KBM-7 (cell line): ENCODE data around the gene MMEL1.

ENCODE experiments used
- DNase-seq: peaks from one replicate; pipeline ENCODE4 v3.0.0-alpha.2; 2015
- in situ Hi-C: fragments of 300-500 bp; cut with MboI; formaldehyde crosslinking; loops from 2 replicates; pipeline ENCODE4 v1.14.3; 2020; ENCODE audit warnings: low sequenced_read_pairs, low pct_unique_long_range_greater_than_20kb, mixed read lengths

Gene MMEL1

GRCh38 chr1:2643414-2644077 lies 10.7 kb upstream of the MMEL1 start:
- in situ Hi-C loops = no loop called here
- no peak for DNase-seq

GRCh38 chr1:2642560-2643413 lies 10.0 kb upstream of the MMEL1 start:
- peak; percentile 90 for DNase-seq
- in situ Hi-C loops = no loop called here

GRCh38 chr1:2642131-2642559 lies 9.3 kb upstream of the MMEL1 start:
- DNase-seq = no peak
- in situ Hi-C loops = no loop called here

GRCh38 chr1:2641381-2642130 lies 8.7 kb upstream of the MMEL1 start:
- in situ Hi-C loops = no loop called here
- no peak for DNase-seq

- in situ Hi-C loops = no loop called here
- no peak for DNase-seq
Measured at GRCh38 chr1:2640626-2641025, 7.8 kb upstream of the MMEL1 start.

- DNase-seq = no peak
- in situ Hi-C loops = no loop called here
Measured at GRCh38 chr1:2639607-2640521, 7.0 kb upstream of the MMEL1 start.

GRCh38 chr1:2639203-2639602 lies 6.4 kb upstream of the MMEL1 start:
- in situ Hi-C loops = no loop called here

GRCh38 chr1:2638466-2639115 lies 5.8 kb upstream of the MMEL1 start:
- in situ Hi-C loops = no loop called here
- no peak for DNase-seq

More at GRCh38 chr1:2639203-2639602, 6.4 kb upstream of the MMEL1 start:
- no peak for DNase-seq

GRCh38 chr1:2637442-2638145 lies 4.8 kb upstream of the MMEL1 start:
- in situ Hi-C loops = no loop called here
- DNase-seq = no peak

- in situ Hi-C loops = no loop called here
- no peak for DNase-seq
Measured at GRCh38 chr1:2636733-2637132, 3.9 kb upstream of the MMEL1 start.

GRCh38 chr1:2635361-2636010 lies 2.7 kb upstream of the MMEL1 start:
- no peak for DNase-seq
- in situ Hi-C loops = no loop called here

GRCh38 chr1:2633936-2634491 lies 1.2 kb upstream of the MMEL1 start:
- in situ Hi-C loops = no loop called here
- no peak for DNase-seq

GRCh38 chr1:2633366-2633935 lies 635 bp upstream of the MMEL1 start:
- no peak for DNase-seq
- in situ Hi-C loops = no loop called here

GRCh38 chr1:2632051-2632430 lies 775 bp downstream of the MMEL1 start:
- no peak for DNase-seq
- in situ Hi-C loops = no loop called here

GRCh38 chr1:2631136-2632050 lies 1.4 kb downstream of the MMEL1 start:
- DNase-seq = no peak
- in situ Hi-C loops = no loop called here
